B cell (primary cell): ENCODE results near the gene BAMBI. TPM values are rescaled to one million over a fixed set of nuclear protein-coding genes. Genes with fewer than 3 reads are reported as not detected.

ENCODE experiments used
- ATAC-seq: fragments of 200-7000 bp; cut with Tn5 transposase; one replicate; pipeline ENCODE4 v1.10.0; 2021; ENCODE audit warnings: low read depth, mild to moderate bottlenecking, moderate number of reproducible peaks, moderate library complexity
- CTCF ChIA-PET: fragments of 350-600 bp; sonication (Branson Sonifier 250); formaldehyde crosslinking; loops from one replicate; lab custom pipeline; 2021; ENCODE audit warnings: antibody characterized with exemption, inconsistent platforms; lab: Charles Lee
- POLR2A ChIA-PET: fragments of 350-600 bp; sonication (Branson Sonifier 250); formaldehyde crosslinking; loops from one replicate; lab custom pipeline; 2021; ENCODE audit warnings: antibody characterized with exemption; lab: Charles Lee
- DNase-seq: peaks from one replicate; pipeline ENCODE4 v3.0.0; 2013
- H2AFZ ChIP-seq: 2 replicates; pipeline ENCODE4 v1.6.1; 2012; ENCODE audit warnings: mild to moderate bottlenecking, low read depth, low read length; ENCODE audit not compliant: insufficient read depth, poor library complexity, severe bottlenecking
- H3K27ac ChIP-seq, 2 donors: 1 replicate in 1 of 2; 2 replicates in 1 of 2; pipeline ENCODE4 v1.5.1; 2012 to 2013; ENCODE audit warnings: low read length in 2 of 2, mild to moderate bottlenecking in 2 of 2, moderate library complexity in 1 of 2
- H3K27me3 ChIP-seq, 4 experiments: fragments of 200-600 bp in 1 of 4; sonication (generic) in 1 of 4; replicated peaks in 1 of 4; 1 replicate in 2 of 4; 2 replicates in 2 of 4; pipeline versions ENCODE4 v1.6.1 to v1.7.0; 2013 to 2016; ENCODE audit warnings: low read length in 3 of 4, mild to moderate bottlenecking in 2 of 4, mixed read lengths in 1 of 4, moderate library complexity in 1 of 4; ENCODE audit not compliant: insufficient read depth in 4 of 4, control insufficient read depth in 3 of 4; ENCODE audit errors: control extremely low read depth in 1 of 4
- H3K36me3 ChIP-seq, 2 experiments: replicated peaks in 1 of 2; 1 replicate in 1 of 2; 2 replicates in 1 of 2; pipeline versions ENCODE4 v1.6.1 to v1.7.1; 2013; ENCODE audit warnings: low read length in 1 of 2; ENCODE audit not compliant: insufficient read depth in 2 of 2, control insufficient read depth in 1 of 2; ENCODE audit errors: control extremely low read depth in 1 of 2, extremely low read depth in 1 of 2
- H3K4me1 ChIP-seq, 2 donors: fragments of 200-600 bp in 1 of 2; sonication (generic) in 1 of 2; 1 replicate in 1 of 2; 2 replicates in 1 of 2; pipeline versions ENCODE4 v1.5.1 to v1.6.1; 2013 to 2017; ENCODE audit warnings: low read length in 2 of 2; ENCODE audit not compliant: control insufficient read depth in 2 of 2, insufficient read depth in 2 of 2
- H3K4me2 ChIP-seq: replicated peaks from 2 replicates; pipeline ENCODE3; 2012; ENCODE audit warnings: mild to moderate bottlenecking, low read depth, low read length; ENCODE audit not compliant: poor library complexity, severe bottlenecking
- H3K4me3 ChIP-seq, 5 experiments: fragments of 200-600 bp in 1 of 5; sonication (generic) in 1 of 5; 1 replicate in 3 of 5; 2 replicates in 2 of 5; pipeline versions ENCODE4 v1.5.1 to v1.7.0; 2011 to 2016; ENCODE audit warnings: low read length in 4 of 5, mild to moderate bottlenecking in 4 of 5, low read depth in 2 of 5, control low read depth in 1 of 5, moderate library complexity in 1 of 5; ENCODE audit not compliant: insufficient read depth in 1 of 5; ENCODE audit errors: control extremely low read depth in 1 of 5, extremely low read depth in 1 of 5
- H3K79me2 ChIP-seq: fragments of 200-600 bp; sonication (generic); one replicate; pipeline ENCODE4 v1.6.0; 2016; ENCODE audit warnings: low read length; ENCODE audit not compliant: control insufficient read depth, insufficient read depth
- H3K9ac ChIP-seq: fragments of 200-600 bp; sonication (generic); 2 replicates; pipeline ENCODE4 v1.6.1; 2017; ENCODE audit warnings: mild to moderate bottlenecking, low read length, moderate library complexity
- H3K9me3 ChIP-seq, 3 donors: one replicate each; pipeline versions ENCODE4 v1.6.1 to v1.7.1; 2013; ENCODE audit warnings: low read length in 2 of 3; ENCODE audit not compliant: control insufficient read depth in 2 of 3, insufficient read depth in 1 of 3; ENCODE audit errors: control extremely low read depth in 1 of 3
- H4K20me1 ChIP-seq: 2 replicates; pipeline ENCODE4 v1.6.0; 2012; ENCODE audit warnings: mild to moderate bottlenecking, low read length; ENCODE audit not compliant: insufficient read depth, control insufficient read depth, poor library complexity, severe bottlenecking
- H3K27ac Mint-ChIP-seq: one replicate; pipeline ENCODE4 v1.8.0; 2021; ENCODE audit warnings: mixed read lengths
- H3K27me3 Mint-ChIP-seq: one replicate; pipeline ENCODE4 v1.8.0; 2021; ENCODE audit warnings: mixed read lengths
- H3K4me1 Mint-ChIP-seq: one replicate; pipeline ENCODE4 v1.8.0; 2021; ENCODE audit warnings: mixed read lengths
- H3K4me3 Mint-ChIP-seq: one replicate; pipeline ENCODE4 v1.8.0; 2021; ENCODE audit warnings: mixed read lengths
- H3K9me3 Mint-ChIP-seq: one replicate; pipeline ENCODE4 v1.8.0; 2022; ENCODE audit warnings: mixed read lengths; ENCODE audit not compliant: insufficient read depth
- EZH2 ChIP-seq: IDR thresholded peaks from 2 replicates; pipeline ENCODE4 v1.6.1; 2012; ENCODE audit warnings: borderline replicate concordance, low read depth, mild to moderate bottlenecking, moderate library complexity, low read length; ENCODE audit not compliant: insufficient read depth, poor library complexity, severe bottlenecking
- WGBS: methylation state at CpG from one replicate; pipeline ENCODE4 v1.1.5; 2013; ENCODE audit warnings: missing lambda C conversion rate; ENCODE audit not compliant: insufficient coverage; 5-methylcytosine and 5-hydroxymethylcytosine counted together
- intact Hi-C: fragments of 100-400 bp; cut with micrococcal nuclease; formaldehyde crosslinking; loops from one replicate; pipeline ENCODE4 v1.10.0; 2022
- polyA plus RNA-seq: library from polyadenylated mRNA; depleted of rRNA; stranded (reverse); fragments of >200 nt; gene quantifications from 2 replicates; pipeline ENCODE4 v1.2.3, GENCODE V29; 2012
- total RNA-seq, 2 donors: library from RNA; stranded (reverse); fragments of 120-200 nt in 1 of 2; gene quantifications; 1 replicate in 1 of 2; 2 replicates in 1 of 2; pipeline versions ENCODE4 v1.2.3 to v1.2.4, GENCODE V29; 2013 to 2022
- TF ChIP-seq, protein P1 (sequence below): fragments of 200-600 bp; IDR thresholded peaks from one replicate; pipeline ENCODE4 v1.8.0; 2022; ENCODE audit warnings: antibody characterized with exemption, mild to moderate bottlenecking

The BAMBI gene
- total and polyA plus RNA-seq, 2 donors (not counting 1 experiment from before 2014, with no cell fraction given): 0.84 to 1.9 TPM

DNA sequence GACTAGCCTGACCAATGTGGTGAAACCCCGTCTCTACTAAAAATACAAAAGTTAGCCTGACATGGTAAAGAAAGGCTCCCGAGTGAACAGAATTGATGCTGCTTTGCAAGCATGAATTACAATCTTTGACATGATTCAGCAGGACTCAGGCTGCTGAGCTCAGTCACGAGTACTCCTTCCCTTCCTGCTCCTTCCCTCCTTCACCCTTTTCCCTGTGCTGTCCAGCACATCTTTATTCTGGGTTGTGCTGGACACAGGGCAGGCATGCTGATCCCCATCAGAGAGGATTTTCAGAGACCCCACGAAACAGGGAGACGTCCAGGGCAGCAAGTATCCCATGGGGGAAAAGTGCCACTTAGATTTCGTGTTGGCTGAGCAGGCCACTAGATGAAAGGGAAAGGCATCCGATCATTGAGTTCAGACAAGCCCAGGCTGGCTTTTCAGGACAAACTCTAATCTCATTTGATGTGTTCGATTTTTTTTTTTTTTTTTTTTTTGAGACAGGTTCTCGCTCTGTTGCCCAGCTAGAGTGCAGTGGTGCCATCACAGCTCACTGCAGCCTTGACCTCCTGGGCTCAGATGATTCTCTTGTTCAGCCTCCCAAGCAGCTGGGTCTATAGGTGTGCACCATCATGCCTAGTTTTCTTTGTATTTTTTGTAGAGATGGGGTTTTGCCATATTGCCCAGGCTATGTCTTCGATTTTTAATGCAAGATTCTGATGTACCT is 36.5 kb downstream of the BAMBI start:
- Mint-ChIP-seq H3K4me3 (no peak overlapping the region), H3K27me3 (peaks cover 3% of the 10 kb centered on the region)

More for the DNA sequence above, 36.5 kb downstream of the BAMBI start:
- intact Hi-C loops: no loop called here
- H4K20me1 ChIP-seq: no peaks in the 10 kb centered on the region
- Mint-ChIP-seq H3K4me1 (no peaks in the 10 kb centered on the region), H3K9me3 (no peaks in the 10 kb centered on the region), H3K27ac (no peak overlapping the region)
- H2AFZ ChIP-seq: no peak overlapping the region
- H3K27me3 ChIP-seq: peaks cover 0 to 3% (median 0%) of the 10 kb centered on the region in 4 experiments
- no peak overlapping the region for H3K4me2 ChIP-seq
- TF ChIP-seq EZH2: no peak
- TF ChIP-seq, protein P1, sequence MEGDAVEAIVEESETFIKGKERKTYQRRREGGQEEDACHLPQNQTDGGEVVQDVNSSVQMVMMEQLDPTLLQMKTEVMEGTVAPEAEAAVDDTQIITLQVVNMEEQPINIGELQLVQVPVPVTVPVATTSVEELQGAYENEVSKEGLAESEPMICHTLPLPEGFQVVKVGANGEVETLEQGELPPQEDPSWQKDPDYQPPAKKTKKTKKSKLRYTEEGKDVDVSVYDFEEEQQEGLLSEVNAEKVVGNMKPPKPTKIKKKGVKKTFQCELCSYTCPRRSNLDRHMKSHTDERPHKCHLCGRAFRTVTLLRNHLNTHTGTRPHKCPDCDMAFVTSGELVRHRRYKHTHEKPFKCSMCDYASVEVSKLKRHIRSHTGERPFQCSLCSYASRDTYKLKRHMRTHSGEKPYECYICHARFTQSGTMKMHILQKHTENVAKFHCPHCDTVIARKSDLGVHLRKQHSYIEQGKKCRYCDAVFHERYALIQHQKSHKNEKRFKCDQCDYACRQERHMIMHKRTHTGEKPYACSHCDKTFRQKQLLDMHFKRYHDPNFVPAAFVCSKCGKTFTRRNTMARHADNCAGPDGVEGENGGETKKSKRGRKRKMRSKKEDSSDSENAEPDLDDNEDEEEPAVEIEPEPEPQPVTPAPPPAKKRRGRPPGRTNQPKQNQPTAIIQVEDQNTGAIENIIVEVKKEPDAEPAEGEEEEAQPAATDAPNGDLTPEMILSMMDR: no peak
- no peak overlapping the region for H3K9ac ChIP-seq
- ATAC-seq (no peak), DNase-seq (no peak)
- WGBS: 96% methylated on average over 8 of the region's 10 CpGs
- POLR2A ChIA-PET: no interaction called here
- H3K79me2 ChIP-seq: no peaks in the 10 kb centered on the region
- no peak overlapping the region for H3K4me3 ChIP-seq
- H3K36me3 ChIP-seq: no peaks in the 10 kb centered on the region
- no peaks in the 10 kb centered on the region for H3K4me1 ChIP-seq
- no peak overlapping the region for H3K27ac ChIP-seq
- peaks cover 0 to 15% (median 0%) of the 10 kb centered on the region in 3 donors for H3K9me3 ChIP-seq
- CTCF ChIA-PET: no interaction called here
